ENCODE data around the gene MYL6.
A peak's percentile ranks its signal among the peaks of the same experiment; 100 is the strongest.

Gene MYL6

DNA sequence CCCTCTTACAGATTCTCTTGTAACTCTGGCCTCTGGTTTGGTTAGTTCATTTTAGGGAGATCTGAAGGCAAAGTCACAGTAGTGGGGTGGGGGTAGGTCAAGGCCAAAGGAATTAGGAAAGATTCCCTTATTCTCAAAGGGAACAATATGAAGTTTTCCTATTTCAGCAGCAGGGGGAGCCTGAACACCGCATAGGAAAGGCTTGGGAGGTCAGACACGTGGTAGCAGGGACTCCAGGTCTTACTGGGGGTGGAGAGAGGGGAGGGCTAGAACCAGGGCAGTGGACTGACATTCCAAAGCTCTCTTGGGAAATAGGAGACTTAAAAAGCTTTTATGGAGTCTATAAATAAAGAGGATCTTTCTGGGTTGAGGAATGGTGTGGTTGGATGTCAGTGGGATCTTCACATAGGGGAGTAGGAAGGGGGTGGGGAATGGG lies 38.8 kb upstream of the MYL6 start (continued):
- TF ChIP-seq, protein P1, sequence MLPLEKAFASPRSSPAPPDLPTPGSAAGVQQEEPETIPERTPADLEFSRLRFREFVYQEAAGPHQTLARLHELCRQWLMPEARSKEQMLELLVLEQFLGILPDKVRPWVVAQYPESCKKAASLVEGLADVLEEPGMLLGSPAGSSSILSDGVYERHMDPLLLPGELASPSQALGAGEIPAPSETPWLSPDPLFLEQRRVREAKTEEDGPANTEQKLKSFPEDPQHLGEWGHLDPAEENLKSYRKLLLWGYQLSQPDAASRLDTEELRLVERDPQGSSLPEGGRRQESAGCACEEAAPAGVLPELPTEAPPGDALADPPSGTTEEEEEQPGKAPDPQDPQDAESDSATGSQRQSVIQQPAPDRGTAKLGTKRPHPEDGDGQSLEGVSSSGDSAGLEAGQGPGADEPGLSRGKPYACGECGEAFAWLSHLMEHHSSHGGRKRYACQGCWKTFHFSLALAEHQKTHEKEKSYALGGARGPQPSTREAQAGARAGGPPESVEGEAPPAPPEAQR (tag by site-specific recombination; IDR thresholded peaks at IDR 0.05), result no peak
- TF ChIP-seq ZNF658 (tag by site-specific recombination; IDR thresholded peaks at IDR 0.05) (no peak), SP3 (tag by site-specific recombination; IDR thresholded peaks at IDR 0.05) (no peak; the same call in 1 of the 2 replicates), ZNF571 (tag by site-specific recombination; IDR thresholded peaks at IDR 0.05) (no peak), ZNF473 (tag by site-specific recombination; IDR thresholded peaks at IDR 0.05) (no peak), ZNF266 (tag by site-specific recombination; IDR thresholded peaks at IDR 0.05; ENCODE audit: low read depth) (no peak), ZNF660 (tag by site-specific recombination; IDR thresholded peaks at IDR 0.05) (peak; percentile 36; the same call in 1 of the 2 replicates), OVOL3 (tag by site-specific recombination; IDR thresholded peaks at IDR 0.05) (no peak), ZNF585B (tag by site-specific recombination; IDR thresholded peaks at IDR 0.05) (no peak), KLF10 (tag by site-specific recombination; IDR thresholded peaks at IDR 0.05) (0 out of 2 replicates have a peak, but pooled peaks have one; percentile 13), ZNF610 (tag by site-specific recombination; IDR thresholded peaks at IDR 0.05; ENCODE audit: borderline replicate concordance) (no peak), ZNF76 (tag by site-specific recombination; IDR thresholded peaks at IDR 0.05; ENCODE audit: borderline replicate concordance, low read depth) (no peak), ZNF785 (tag by site-specific recombination; IDR thresholded peaks at IDR 0.05) (no peak), ZNF768 (tag by site-specific recombination; IDR thresholded peaks at IDR 0.05) (no peak), ZEB2 (tag by site-specific recombination; IDR thresholded peaks at IDR 0.05) (no peak), HOXA7 (CRISPR knock-in tag; IDR thresholded peaks at IDR 0.05; ENCODE audit: borderline replicate concordance) (no peak), ZBTB7A (tag by site-specific recombination; IDR thresholded peaks at IDR 0.05; ENCODE audit: low read depth) (no peak), ZNF394 (tag by site-specific recombination; IDR thresholded peaks at IDR 0.05; ENCODE audit: borderline replicate concordance) (no peak), ZNF777 (tag by site-specific recombination; IDR thresholded peaks at IDR 0.05; ENCODE audit: borderline replicate concordance) (no peak), ZXDB (tag by site-specific recombination; IDR thresholded peaks at IDR 0.05) (peak; percentile 72), ZFHX2 (tag by site-specific recombination; conservative IDR thresholded peaks at IDR 0.05) (peak; percentile 26; the same call in 1 of the 2 replicates), SP2 (tag by site-specific recombination; IDR thresholded peaks at IDR 0.05) (no peak), ZNF560 (tag by site-specific recombination; IDR thresholded peaks at IDR 0.05; ENCODE audit: borderline replicate concordance) (no peak), TRIM28 (IDR thresholded peaks at IDR 0.05; ENCODE audit: borderline replicate concordance, low read length) (no peak), KLF8 (tag by site-specific recombination; IDR thresholded peaks at IDR 0.05) (peak; percentile 40; the same call in 1 of the 2 replicates), ZBTB8A (tag by site-specific recombination; IDR thresholded peaks at IDR 0.05) (no peak), ZNF223 (tag by site-specific recombination; IDR thresholded peaks at IDR 0.05) (no peak), ZNF776 (tag by site-specific recombination; IDR thresholded peaks at IDR 0.05; ENCODE audit: borderline replicate concordance) (no peak), GFI1B (tag by site-specific recombination; IDR thresholded peaks at IDR 0.05) (no peak)
- TF ChIP-seq, protein P2, sequence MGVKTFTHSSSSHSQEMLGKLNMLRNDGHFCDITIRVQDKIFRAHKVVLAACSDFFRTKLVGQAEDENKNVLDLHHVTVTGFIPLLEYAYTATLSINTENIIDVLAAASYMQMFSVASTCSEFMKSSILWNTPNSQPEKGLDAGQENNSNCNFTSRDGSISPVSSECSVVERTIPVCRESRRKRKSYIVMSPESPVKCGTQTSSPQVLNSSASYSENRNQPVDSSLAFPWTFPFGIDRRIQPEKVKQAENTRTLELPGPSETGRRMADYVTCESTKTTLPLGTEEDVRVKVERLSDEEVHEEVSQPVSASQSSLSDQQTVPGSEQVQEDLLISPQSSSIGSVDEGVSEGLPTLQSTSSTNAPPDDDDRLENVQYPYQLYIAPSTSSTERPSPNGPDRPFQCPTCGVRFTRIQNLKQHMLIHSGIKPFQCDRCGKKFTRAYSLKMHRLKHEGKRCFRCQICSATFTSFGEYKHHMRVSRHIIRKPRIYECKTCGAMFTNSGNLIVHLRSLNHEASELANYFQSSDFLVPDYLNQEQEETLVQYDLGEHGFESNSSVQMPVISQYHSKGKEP (tag by site-specific recombination; IDR thresholded peaks at IDR 0.05), result no peak
- TF ChIP-seq, protein P3, sequence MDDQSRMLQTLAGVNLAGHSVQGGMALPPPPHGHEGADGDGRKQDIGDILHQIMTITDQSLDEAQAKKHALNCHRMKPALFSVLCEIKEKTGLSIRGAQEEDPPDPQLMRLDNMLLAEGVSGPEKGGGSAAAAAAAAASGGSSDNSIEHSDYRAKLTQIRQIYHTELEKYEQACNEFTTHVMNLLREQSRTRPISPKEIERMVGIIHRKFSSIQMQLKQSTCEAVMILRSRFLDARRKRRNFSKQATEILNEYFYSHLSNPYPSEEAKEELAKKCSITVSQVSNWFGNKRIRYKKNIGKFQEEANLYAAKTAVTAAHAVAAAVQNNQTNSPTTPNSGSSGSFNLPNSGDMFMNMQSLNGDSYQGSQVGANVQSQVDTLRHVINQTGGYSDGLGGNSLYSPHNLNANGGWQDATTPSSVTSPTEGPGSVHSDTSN (CRISPR knock-in tag; IDR thresholded peaks at IDR 0.05), result no peak
- TF ChIP-seq, protein P4, sequence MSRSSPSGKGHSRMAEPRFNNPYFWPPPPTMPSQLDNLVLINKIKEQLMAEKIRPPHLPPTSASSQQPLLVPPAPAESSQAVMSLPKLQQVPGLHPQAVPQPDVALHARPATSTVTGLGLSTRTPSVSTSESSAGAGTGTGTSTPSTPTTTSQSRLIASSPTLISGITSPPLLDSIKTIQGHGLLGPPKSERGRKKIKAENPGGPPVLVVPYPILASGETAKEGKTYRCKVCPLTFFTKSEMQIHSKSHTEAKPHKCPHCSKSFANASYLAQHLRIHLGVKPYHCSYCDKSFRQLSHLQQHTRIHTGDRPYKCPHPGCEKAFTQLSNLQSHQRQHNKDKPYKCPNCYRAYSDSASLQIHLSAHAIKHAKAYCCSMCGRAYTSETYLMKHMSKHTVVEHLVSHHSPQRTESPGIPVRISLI (tag by site-specific recombination; IDR thresholded peaks at IDR 0.05), result no peak
- TF ChIP-seq, protein P5, sequence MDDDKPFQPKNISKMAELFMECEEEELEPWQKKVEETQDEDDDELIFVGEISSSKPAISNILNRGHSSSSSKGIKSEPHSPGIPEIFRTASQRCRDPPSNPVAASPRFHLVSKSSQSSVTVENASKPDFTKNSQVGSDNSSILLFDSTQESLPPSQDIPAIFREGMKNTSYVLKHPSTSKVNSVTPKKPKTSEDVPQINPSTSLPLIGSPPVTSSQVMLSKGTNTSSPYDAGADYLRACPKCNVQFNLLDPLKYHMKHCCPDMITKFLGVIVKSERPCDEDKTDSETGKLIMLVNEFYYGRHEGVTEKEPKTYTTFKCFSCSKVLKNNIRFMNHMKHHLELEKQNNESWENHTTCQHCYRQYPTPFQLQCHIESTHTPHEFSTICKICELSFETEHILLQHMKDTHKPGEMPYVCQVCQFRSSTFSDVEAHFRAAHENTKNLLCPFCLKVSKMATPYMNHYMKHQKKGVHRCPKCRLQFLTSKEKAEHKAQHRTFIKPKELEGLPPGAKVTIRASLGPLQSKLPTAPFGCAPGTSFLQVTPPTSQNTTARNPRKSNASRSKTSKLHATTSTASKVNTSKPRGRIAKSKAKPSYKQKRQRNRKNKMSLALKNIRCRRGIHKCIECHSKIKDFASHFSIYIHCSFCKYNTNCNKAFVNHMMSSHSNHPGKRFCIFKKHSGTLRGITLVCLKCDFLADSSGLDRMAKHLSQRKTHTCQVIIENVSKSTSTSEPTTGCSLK (tag by site-specific recombination; IDR thresholded peaks at IDR 0.05), result no peak
- TF ChIP-seq, protein P6, sequence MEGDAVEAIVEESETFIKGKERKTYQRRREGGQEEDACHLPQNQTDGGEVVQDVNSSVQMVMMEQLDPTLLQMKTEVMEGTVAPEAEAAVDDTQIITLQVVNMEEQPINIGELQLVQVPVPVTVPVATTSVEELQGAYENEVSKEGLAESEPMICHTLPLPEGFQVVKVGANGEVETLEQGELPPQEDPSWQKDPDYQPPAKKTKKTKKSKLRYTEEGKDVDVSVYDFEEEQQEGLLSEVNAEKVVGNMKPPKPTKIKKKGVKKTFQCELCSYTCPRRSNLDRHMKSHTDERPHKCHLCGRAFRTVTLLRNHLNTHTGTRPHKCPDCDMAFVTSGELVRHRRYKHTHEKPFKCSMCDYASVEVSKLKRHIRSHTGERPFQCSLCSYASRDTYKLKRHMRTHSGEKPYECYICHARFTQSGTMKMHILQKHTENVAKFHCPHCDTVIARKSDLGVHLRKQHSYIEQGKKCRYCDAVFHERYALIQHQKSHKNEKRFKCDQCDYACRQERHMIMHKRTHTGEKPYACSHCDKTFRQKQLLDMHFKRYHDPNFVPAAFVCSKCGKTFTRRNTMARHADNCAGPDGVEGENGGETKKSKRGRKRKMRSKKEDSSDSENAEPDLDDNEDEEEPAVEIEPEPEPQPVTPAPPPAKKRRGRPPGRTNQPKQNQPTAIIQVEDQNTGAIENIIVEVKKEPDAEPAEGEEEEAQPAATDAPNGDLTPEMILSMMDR (tag by site-specific recombination; IDR thresholded peaks at IDR 0.05), result peak; percentile 91
